H1 (cell line): ENCODE results near the gene NUDT19. TPM values are rescaled to one million over a fixed set of nuclear protein-coding genes. Genes with fewer than 3 reads are reported as not detected.

Experiments
- CTCF ChIA-PET: fragments of 300-600 bp; sonication (Branson Sonifier 250); formaldehyde crosslinking; loops from one replicate; lab custom pipeline; 2021; ENCODE audit not compliant: partially characterized antibody; lab: Charles Lee
- POLR2A ChIA-PET: fragments of 300-600 bp; sonication (Branson Sonifier 250); formaldehyde crosslinking; loops from one replicate; lab custom pipeline; 2021; ENCODE audit warnings: inconsistent platforms; ENCODE audit not compliant: partially characterized antibody; lab: Charles Lee
- DNase-seq, 2 experiments: peaks; one replicate each; pipeline versions ENCODE4 v3.0.0 to v3.0.0-alpha.2; 2010 to 2022; ENCODE audit warnings: low spot score in 2 of 2, low read depth in 1 of 2, mixed read lengths in 1 of 2
- FAIRE-seq: peaks from 2 replicates; lab custom pipeline; 2011; peaks lifted over from hg19 to GRCh38; lab: Jason Lieb, UNC
- H2AFZ ChIP-seq: 2 replicates; pipeline ENCODE4 v1.8.1; 2012; ENCODE audit warnings: low read length, inconsistent platforms
- H2AK5ac ChIP-seq: 2 replicates; pipeline ENCODE4 v1.6.1; 2013; ENCODE audit warnings: low read depth, low read length
- H2BK120ac ChIP-seq: replicated peaks from 2 replicates; pipeline ENCODE3; 2013; ENCODE audit warnings: low read depth, low read length, inconsistent platforms
- H2BK12ac ChIP-seq: 2 replicates; pipeline ENCODE4 v1.6.1; 2013; ENCODE audit warnings: low read depth, low read length
- H2BK15ac ChIP-seq: 2 replicates; pipeline ENCODE4 v1.6.1; 2013; ENCODE audit warnings: low read length
- H2BK20ac ChIP-seq: 2 replicates; pipeline ENCODE4 v1.6.1; 2013; ENCODE audit warnings: low read length
- H2BK5ac ChIP-seq: 2 replicates; pipeline ENCODE4 v1.6.1; 2013; ENCODE audit warnings: low read depth, low read length
- H3K14ac ChIP-seq: 2 replicates; pipeline ENCODE4 v1.6.1; 2013; ENCODE audit warnings: inconsistent platforms; ENCODE audit not compliant: insufficient read length
- H3K18ac ChIP-seq: 2 replicates; pipeline ENCODE4 v1.6.1; 2013; ENCODE audit warnings: low read length; ENCODE audit errors: extremely low read depth
- H3K23ac ChIP-seq: 2 replicates; pipeline ENCODE4 v1.6.1; 2013; ENCODE audit warnings: inconsistent platforms; ENCODE audit not compliant: insufficient read length
- H3K23me2 ChIP-seq: 2 replicates; pipeline ENCODE4 v1.6.1; 2013; ENCODE audit warnings: low read depth, low read length
- H3K27ac ChIP-seq: 2 replicates; pipeline ENCODE4 v1.6.1; 2011; ENCODE audit warnings: low read depth, low read length, inconsistent platforms
- H3K27me3 ChIP-seq, 4 experiments: replicated peaks in 1 of 4; 1 replicate in 1 of 4; 2 replicates in 3 of 4; pipeline versions ENCODE4 v1.6.1 to v1.8.1; 2011 to 2013; ENCODE audit warnings: low read length in 3 of 4, mild to moderate bottlenecking in 3 of 4, inconsistent platforms in 2 of 4, mixed read lengths in 2 of 4, moderate library complexity in 1 of 4; ENCODE audit not compliant: control insufficient read depth in 3 of 4, insufficient read depth in 3 of 4; ENCODE audit errors: extremely low read depth in 1 of 4
- H3K36me3 ChIP-seq, 4 experiments: 2 replicates each; pipeline versions ENCODE4 v1.6.1 to v1.8.1; 2011 to 2013; ENCODE audit warnings: mild to moderate bottlenecking in 4 of 4, low read length in 3 of 4, moderate library complexity in 2 of 4, control low read depth in 1 of 4, inconsistent platforms in 1 of 4; ENCODE audit not compliant: insufficient read depth in 4 of 4, control insufficient read depth in 2 of 4
- H3K4ac ChIP-seq: replicated peaks from 2 replicates; pipeline ENCODE3; 2013; ENCODE audit warnings: low read length, low read depth, mixed read lengths, inconsistent platforms; ENCODE audit not compliant: insufficient read length
- H3K4me1 ChIP-seq, 4 experiments: replicated peaks in 1 of 4; 1 replicate in 1 of 4; 2 replicates in 3 of 4; pipeline versions ENCODE4 v1.6.1 to v1.8.1; 2011 to 2013; ENCODE audit warnings: low read length in 3 of 4, inconsistent platforms in 2 of 4, mixed read lengths in 1 of 4; ENCODE audit not compliant: insufficient read depth in 4 of 4, control insufficient read depth in 3 of 4
- H3K4me2 ChIP-seq, 2 experiments: 2 replicates each; pipeline versions ENCODE4 v1.6.1 to v1.8.1; 2011 to 2013; ENCODE audit warnings: low read depth in 2 of 2, low read length in 2 of 2, control low read depth in 1 of 2, inconsistent platforms in 1 of 2, mild to moderate bottlenecking in 1 of 2; ENCODE audit not compliant: insufficient read depth in 1 of 2
- H3K4me3 ChIP-seq, 4 experiments: fragments of 200-600, 300-600 bp in 1 of 4; sonication (generic), shearing (Covaris generic), sonication (Bioruptor Twin) in 1 of 4; 2 replicates each; pipeline versions ENCODE4 v1.5.1 to v1.8.1; 2011 to 2016; ENCODE audit warnings: low read length in 4 of 4, low read depth in 3 of 4, control low read depth in 2 of 4, inconsistent platforms in 2 of 4, mild to moderate bottlenecking in 2 of 4, mixed read lengths in 1 of 4, moderate library complexity in 1 of 4; ENCODE audit not compliant: insufficient read depth in 2 of 4; ENCODE audit errors: extremely low read depth in 1 of 4
- H3K56ac ChIP-seq: replicated peaks from 2 replicates; pipeline ENCODE3; 2013; ENCODE audit warnings: low read depth, mild to moderate bottlenecking, mixed read lengths, low read length, inconsistent platforms; ENCODE audit not compliant: insufficient read length
- H3K79me1 ChIP-seq: 2 replicates; pipeline ENCODE4 v1.6.1; 2013; ENCODE audit warnings: low read depth, low read length, control low read depth
- H3K79me2 ChIP-seq, 2 experiments: 2 replicates each; pipeline versions ENCODE4 v1.6.1 to v1.8.1; 2012 to 2013; ENCODE audit warnings: low read length in 2 of 2, mild to moderate bottlenecking in 2 of 2, inconsistent platforms in 1 of 2; ENCODE audit not compliant: insufficient read depth in 2 of 2, control insufficient read depth in 1 of 2
- H3K9ac ChIP-seq, 4 experiments: replicated peaks in 1 of 4; 1 replicate in 1 of 4; 2 replicates in 3 of 4; pipeline versions ENCODE4 v1.6.1 to v1.8.1; 2011 to 2013; ENCODE audit warnings: low read depth in 3 of 4, low read length in 3 of 4, control low read depth in 2 of 4, mild to moderate bottlenecking in 2 of 4, moderate library complexity in 2 of 4, inconsistent platforms in 1 of 4; ENCODE audit errors: extremely low read depth in 1 of 4
- H3K9me3 ChIP-seq, 2 experiments: 2 replicates each; pipeline versions ENCODE4 v1.6.1 to v1.8.1; 2012 to 2013; ENCODE audit warnings: mild to moderate bottlenecking in 2 of 2, moderate library complexity in 2 of 2, control low read depth in 1 of 2, inconsistent platforms in 1 of 2, low read depth in 1 of 2, low read length in 1 of 2, mixed read lengths in 1 of 2; ENCODE audit not compliant: insufficient read depth in 2 of 2
- H4K20me1 ChIP-seq, 2 experiments: replicated peaks in 1 of 2; 2 replicates each; pipeline versions ENCODE3 to v1.8.1; 2011 to 2013; ENCODE audit warnings: inconsistent platforms in 2 of 2, low read length in 2 of 2, mild to moderate bottlenecking in 1 of 2; ENCODE audit not compliant: insufficient read depth in 2 of 2, control insufficient read depth in 1 of 2
- H4K5ac ChIP-seq: 2 replicates; pipeline ENCODE4 v1.6.1; 2013; ENCODE audit warnings: low read length, low read depth, mixed read lengths, inconsistent platforms; ENCODE audit not compliant: insufficient read length
- H4K8ac ChIP-seq: 2 replicates; pipeline ENCODE4 v1.8.0; 2013; ENCODE audit warnings: mild to moderate bottlenecking, moderate library complexity, low read length, inconsistent platforms; ENCODE audit not compliant: insufficient read depth; ENCODE audit errors: extremely low read depth
- H4K91ac ChIP-seq: replicated peaks from 2 replicates; pipeline ENCODE3; 2013; ENCODE audit warnings: low read length, mixed read lengths, inconsistent platforms; ENCODE audit not compliant: insufficient read length
- CTCF ChIP-seq, 3 experiments: IDR thresholded peaks; 1 replicate in 2 of 3; 2 replicates in 1 of 3; pipeline versions ENCODE4 v1.5.1 to v1.6.1; 2011; ENCODE audit warnings: low read length in 3 of 3, mild to moderate bottlenecking in 3 of 3, inconsistent platforms in 2 of 3, low read depth in 1 of 3, moderate library complexity in 1 of 3; ENCODE audit not compliant: insufficient read depth in 1 of 3; ENCODE audit errors: control extremely low read depth in 1 of 3
- GTF2F1 ChIP-seq: IDR thresholded peaks from 2 replicates; pipeline ENCODE4 v1.6.1; 2012; ENCODE audit warnings: low read depth, low read length, improper control_type of control experiment, borderline replicate concordance
- KDM1A ChIP-seq: fragments of 200-600, 300-600 bp; sonication (generic); IDR thresholded peaks from 2 replicates; pipeline ENCODE4 v1.7.1; 2016; ENCODE audit warnings: mild to moderate bottlenecking, low read length, borderline replicate concordance
- KDM4A ChIP-seq: IDR thresholded peaks from one replicate; pipeline ENCODE4 v1.7.1; 2012; ENCODE audit warnings: low read depth, mild to moderate bottlenecking, moderate library complexity, low read length, inconsistent platforms; ENCODE audit not compliant: severe bottlenecking
- PHF8 ChIP-seq: fragments of 200-600 bp; sonication (generic); conservative IDR thresholded peaks from 2 replicates; pipeline ENCODE4 v1.7.1; 2012; ENCODE audit warnings: low read depth, mild to moderate bottlenecking, inconsistent platforms, low read length, moderate library complexity
- SP4 ChIP-seq: IDR thresholded peaks from 2 replicates; pipeline ENCODE4 v1.6.1; 2012; ENCODE audit warnings: low read length, inconsistent platforms
- USF2 ChIP-seq: IDR thresholded peaks from 2 replicates; pipeline ENCODE4 v1.6.1; 2011; ENCODE audit warnings: low read length, improper control_type of control experiment
- WGBS, 2 experiments: shearing (Covaris generic) in 1 of 2; methylation state at CpG; one replicate each; pipeline versions ENCODE4 v1.1.6 to v1.1.7; 2013 to 2015; ENCODE audit warnings: low lambda C conversion rate in 2 of 2, mixed read lengths in 2 of 2, inconsistent platforms in 1 of 2, low coverage in 1 of 2, missing lambda C conversion rate in 1 of 2; ENCODE audit not compliant: insufficient replicate concordance in 2 of 2, insufficient coverage in 1 of 2, insufficient read length in 1 of 2; ENCODE audit errors: extremely low coverage in 1 of 2, missing lambda C conversion rate in 1 of 2; 5-methylcytosine and 5-hydroxymethylcytosine counted together
- polyA plus RNA-seq, 7 experiments: library from polyadenylated mRNA; depleted of rRNA in 3 of 7; stranded (reverse) in 5 of 7; unstranded in 2 of 7; fragments of >200 nt in 5 of 7; fragments of 200-250 nt in 2 of 7; gene quantifications; 1 replicate in 5 of 7; 2 replicates in 1 of 7; 4 replicates in 1 of 7; pipeline versions ENCODE4 v1.2.1 to v1.2.3, GENCODE V29; 2011 to 2013; ENCODE audit warnings: missing spikeins in 2 of 7, mixed read lengths in 2 of 7
- total RNA-seq: library from RNA; stranded (reverse); fragmentation: NEBNext Ultra II Directional; extraction: Animal tissue kit (Norgen Biotek cat#: 25700); gene quantifications from 2 replicates; pipeline ENCODE4 v1.2.1, GENCODE V29; 2021

The NUDT19 gene
- total and polyA plus RNA-seq, 2 of the 8 experiments (the other 6 are each of a cell fraction or from before 2014, with no cell fraction given): 2.0 to 3.3 TPM

GRCh38 chr19:32675720-32676185, 15.9 kb upstream of the NUDT19 start, which contains the start of gene RGS9BP:
Gene RGS9BP, plus strand, starts transcription at chr19:32675848. Its CDS starts 416 bp downstream, at chr19:32676264.
- CTCF ChIA-PET: interaction anchor here (0.6 to 1.1 kb wide), 3 partner anchors 20 to 298 kb away, joined by 3 to 4 read pairs (median 3); no protein-coding TSS in a partner anchor
- H3K27ac ChIP-seq: no peak within 1 kb of the TSS; the same call in 1 of the 2 replicates
- TF ChIP-seq PHF8 (no peak), SP4 (0 out of 2 replicates have a peak, but pooled peaks have one; percentile 47), CTCF (IDR thresholded peaks at IDR 0.05; ENCODE audit: control extremely low read depth in 1 of 3, insufficient read depth in 1 of 3, low read depth in 1 of 3, low read length in 3 of 3) (no peak), GTF2F1 (no peak), KDM4A (peak; percentile 39), KDM1A (no peak), USF2 (peak; percentile 36)

More at GRCh38 chr19:32675720-32676185, 15.9 kb upstream of the NUDT19 start, which contains the start of gene RGS9BP:
- Histone ChIP-seq H2BK5ac (no peak within 1 kb of the TSS; the same call in 1 of the 2 replicates), H2BK15ac (0 out of 2 replicates have a peak within 1 kb of the TSS, but pooled peaks have one; percentile 88), H3K36me3 (peaks cover 0 to 6% (median 0%) of the 10 kb centered on the region in 4 experiments; a peak in 1 of 8 replicates), H3K4ac (peak within 1 kb of the TSS; percentile 78), H4K5ac (no peak within 1 kb of the TSS), H4K20me1 (peaks cover 10 to 16% of the 10 kb centered on the region in 2 experiments), H2BK20ac (no peak within 1 kb of the TSS), H3K23me2 (peaks cover 14% of the 10 kb centered on the region; the same call in 1 of the 2 replicates), H4K91ac (no peak within 1 kb of the TSS), H3K14ac (no peak within 1 kb of the TSS), H3K27me3 (peaks cover 20 to 33% (median 26%) of the 10 kb centered on the region in 4 experiments), H3K4me3 (peak within 1 kb of the TSS; percentile 69 to 91 (median 83)), H3K23ac (no peak within 1 kb of the TSS), H3K79me2 (peaks cover 0 to 37% of the 10 kb centered on the region in 2 experiments; a peak in 2 of 4 replicates), H3K79me1 (peaks cover 13% of the 10 kb centered on the region), H2BK120ac (no peak within 1 kb of the TSS), H2AFZ (peak within 1 kb of the TSS; percentile 63; the same call in 1 of the 2 replicates), H4K8ac (peak within 1 kb of the TSS; percentile 82; the same call in 1 of the 2 replicates), H3K56ac (peak within 1 kb of the TSS; percentile 69), H2AK5ac (no peak within 1 kb of the TSS), H3K18ac (peak within 1 kb of the TSS; percentile 78), H2BK12ac (0 out of 2 replicates have a peak within 1 kb of the TSS, but pooled peaks have one; percentile 17), H3K9ac (peak within 1 kb of the TSS in 3 of 4 experiments; percentile 33 to 60 (median 56); a peak in 4 of 7 replicates), H3K4me1 (peaks cover 8 to 16% (median 11%) of the 10 kb centered on the region in 4 experiments; a peak in 6 of 7 replicates), H3K4me2 (peak within 1 kb of the TSS; percentile 91 to 98), H3K9me3 (no peaks in the 10 kb centered on the region; a peak in 1 of 4 replicates)
- 7% methylated on average over 36 of the region's 53 CpGs; no CpG with 5 or more reads in 1 of the 2 experiments for WGBS, 2 experiments
- POLR2A ChIA-PET: interaction anchor here (0.7 to 2.8 kb wide), 2 partner anchors 16 to 270 kb away, joined by 3 to 12 read pairs; partner anchors contain the start of genes DPY19L3 and NUDT19
- DNase-seq (peak in 1 of 2 experiments; percentile 78), FAIRE-seq (no peak)
